Naive B cell (primary cell): ENCODE data around the gene MAP3K6. TPM values are rescaled to one million over a fixed set of nuclear protein-coding genes. Genes with fewer than 3 reads are reported as not detected.

Experiments
- ATAC-seq, 2 donors: fragments of 150-1000 bp; cut with Tn5 transposase; 2 replicates each; pipeline ENCODE4 v1.10.0; 2021; ENCODE audit warnings: low read depth in 2 of 2, mild to moderate bottlenecking in 2 of 2, moderate library complexity in 2 of 2
- DNase-seq: peaks from one replicate; pipeline ENCODE4 v3.0.0; 2022
- H3K27ac Mint-ChIP-seq, 6 donors: one replicate each; pipeline ENCODE4 v1.8.0; 2020 to 2022; ENCODE audit warnings: mild to moderate bottlenecking in 6 of 6, mixed read lengths in 6 of 6, moderate library complexity in 5 of 6, inconsistent platforms in 2 of 6
- H3K27me3 Mint-ChIP-seq, 3 donors: one replicate each; pipeline ENCODE4 v1.8.0; 2021 to 2022; ENCODE audit warnings: mixed read lengths in 3 of 3, mild to moderate bottlenecking in 1 of 3
- H3K36me3 Mint-ChIP-seq, 2 donors: one replicate each; pipeline ENCODE4 v1.8.0; 2020 to 2022; ENCODE audit warnings: mixed read lengths in 2 of 2, inconsistent platforms in 1 of 2, mild to moderate bottlenecking in 1 of 2
- H3K4me1 Mint-ChIP-seq, 3 donors: one replicate each; pipeline ENCODE4 v1.8.0; 2020 to 2022; ENCODE audit warnings: mixed read lengths in 3 of 3, inconsistent platforms in 1 of 3, mild to moderate bottlenecking in 1 of 3, moderate library complexity in 1 of 3
- H3K4me3 Mint-ChIP-seq, 8 donors: one replicate each; pipeline ENCODE4 v1.8.0; 2020 to 2022; ENCODE audit warnings: mild to moderate bottlenecking in 8 of 8, mixed read lengths in 8 of 8, moderate library complexity in 8 of 8, inconsistent platforms in 2 of 8
- H3K9me3 Mint-ChIP-seq, 7 donors: one replicate each; pipeline ENCODE4 v1.8.0; 2020 to 2022; ENCODE audit warnings: mixed read lengths in 7 of 7, mild to moderate bottlenecking in 5 of 7, inconsistent platforms in 2 of 7, moderate library complexity in 1 of 7
- polyA plus RNA-seq, 6 donors: library from polyadenylated mRNA; unstranded; fragments of 300-500 nt; fragmentation: Illumina TruSeq; gene quantifications; one replicate each; pipeline ENCODE4 v1.2.3, GENCODE V29; 2021; ENCODE audit warnings: low read depth in 6 of 6

MAP3K6 gene
- polyA plus RNA-seq, 6 donors from 2014 or later: 0.80 to 2.7 (median 2.0) TPM; not detected in 1

DNA sequence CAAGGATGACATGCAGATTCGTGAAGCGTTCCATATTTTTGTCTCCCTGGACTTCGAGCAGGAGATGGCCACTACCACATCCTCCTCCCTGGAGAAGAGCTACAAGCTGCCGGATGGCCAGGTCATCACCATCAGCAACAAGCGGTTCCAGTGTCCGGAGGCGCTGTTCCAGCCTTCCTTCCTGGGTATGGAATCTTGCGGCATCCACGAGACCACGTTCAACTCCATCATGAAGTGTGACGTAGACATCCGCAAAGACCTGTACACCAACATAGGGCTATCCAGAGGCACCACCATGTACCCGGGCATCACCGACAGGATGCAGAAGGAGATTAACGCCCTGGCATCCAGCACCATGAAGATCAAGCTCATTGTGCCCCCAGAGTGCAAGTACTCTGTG, 41.5 kb downstream of the MAP3K6 start:
- Mint-ChIP-seq H3K4me3 (peak overlapping the region in 2 of 8 donors; percentile 22 to 98), H3K27ac (peak overlapping the region in 2 of 6 donors; percentile 49 to 84), H3K4me1 (peaks cover 31 to 80% (median 62%) of the 10 kb centered on the region in 3 donors), H3K27me3 (peaks cover 0 to 7% (median 6%) of the 10 kb centered on the region in 3 donors), H3K36me3 (peaks cover 0 to 5% of the 10 kb centered on the region in 2 donors), H3K9me3 (no peaks in the 10 kb centered on the region)
- no peak for ATAC-seq
- no peak for DNase-seq

DNA sequence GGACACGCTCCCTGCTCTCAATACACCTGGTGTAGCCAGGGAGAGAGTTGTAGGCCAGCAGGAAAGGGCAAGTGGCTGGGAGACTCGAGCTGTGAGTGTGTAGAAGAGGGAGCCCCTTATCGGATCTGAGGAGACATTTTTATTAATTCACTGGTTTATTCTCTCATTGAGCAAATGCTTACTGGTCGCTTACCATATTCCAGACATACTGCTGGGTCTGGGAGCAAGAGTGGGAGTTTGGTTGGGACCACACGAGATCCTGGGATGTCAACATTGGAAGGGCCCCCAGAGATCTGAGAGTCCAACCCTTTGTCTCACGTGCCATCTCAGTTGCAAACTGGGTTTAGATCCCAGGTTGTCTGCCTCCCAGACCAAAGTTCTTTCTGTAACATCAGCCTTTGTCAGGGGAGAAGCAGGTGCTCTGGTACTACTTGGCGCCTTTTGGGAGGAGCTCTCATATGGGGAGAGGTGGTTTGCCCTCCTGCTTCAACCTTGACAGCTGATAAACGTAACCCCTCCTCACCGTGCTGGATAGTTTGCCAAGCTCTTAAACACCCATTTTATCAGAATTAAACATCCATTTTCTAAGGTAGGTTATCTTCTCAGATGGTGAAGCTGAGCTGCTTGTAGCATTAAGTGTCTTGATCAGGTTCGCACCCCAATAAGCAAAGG, 44.1 kb downstream of the MAP3K6 start:
- ATAC-seq (no peak), DNase-seq (no peak)
- Mint-ChIP-seq H3K4me3 (peak overlapping the region; percentile 93 to 98 (median 96)), H3K36me3 (no peaks in the 10 kb centered on the region), H3K4me1 (peaks cover 26 to 58% (median 44%) of the 10 kb centered on the region in 3 donors), H3K27ac (peak overlapping the region; percentile 94 to 98 (median 96)), H3K9me3 (no peaks in the 10 kb centered on the region), H3K27me3 (peaks cover 0 to 15% (median 11%) of the 10 kb centered on the region in 3 donors)

DNA sequence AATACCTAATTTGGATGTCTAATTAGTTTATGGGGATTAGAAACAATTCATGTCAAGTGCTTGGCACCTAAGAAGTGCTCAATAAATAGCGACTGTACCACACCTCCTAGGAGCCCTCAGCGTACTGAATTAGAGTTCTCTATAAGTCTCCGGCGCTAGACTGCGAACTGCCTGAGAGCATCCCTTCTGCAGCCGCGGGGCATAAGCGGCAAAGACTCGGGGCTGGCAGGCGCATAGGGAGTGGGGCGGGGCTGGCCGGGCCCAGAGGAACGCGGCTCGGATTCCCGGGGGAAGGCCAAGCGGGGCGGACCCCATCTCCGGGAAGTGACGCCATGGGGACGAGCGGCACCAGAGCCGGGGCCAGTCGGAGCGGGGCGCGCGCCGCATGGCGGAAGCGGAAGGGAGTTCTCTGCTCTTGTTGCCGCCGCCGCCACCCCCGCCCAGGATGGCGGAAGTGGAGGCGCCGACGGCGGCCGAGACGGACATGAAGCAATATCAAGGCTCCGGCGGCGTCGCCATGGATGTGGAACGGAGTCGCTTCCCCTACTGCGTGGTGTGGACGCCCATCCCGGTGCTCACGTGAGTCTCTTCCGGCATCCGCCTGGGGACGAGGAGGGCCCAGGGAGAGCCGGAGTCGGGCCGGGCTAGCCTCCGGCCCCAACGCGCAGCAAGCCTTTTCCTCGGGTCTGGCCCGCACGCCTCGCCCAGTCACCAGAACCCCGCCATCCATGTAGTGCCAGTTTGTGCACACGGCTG, 44.8 kb downstream of the MAP3K6 start, which contains the start of gene TMEM222:
Gene TMEM222, plus strand, starts transcription at position 351 of the 756 bp plus-strand sequence. Its CDS starts 35 bp downstream, at position 386.
- peak; percentile 98 for DNase-seq
- Mint-ChIP-seq H3K36me3 (no peaks in the 10 kb centered on the region), H3K27me3 (peaks cover 0 to 15% (median 11%) of the 10 kb centered on the region in 3 donors), H3K4me1 (peaks cover 26 to 53% (median 44%) of the 10 kb centered on the region in 3 donors), H3K27ac (peak within 1 kb of the TSS; percentile 94 to 98 (median 96)), H3K9me3 (no peaks in the 10 kb centered on the region), H3K4me3 (peak within 1 kb of the TSS; percentile 93 to 98 (median 96))
- peak; percentile 95 for ATAC-seq

DNA sequence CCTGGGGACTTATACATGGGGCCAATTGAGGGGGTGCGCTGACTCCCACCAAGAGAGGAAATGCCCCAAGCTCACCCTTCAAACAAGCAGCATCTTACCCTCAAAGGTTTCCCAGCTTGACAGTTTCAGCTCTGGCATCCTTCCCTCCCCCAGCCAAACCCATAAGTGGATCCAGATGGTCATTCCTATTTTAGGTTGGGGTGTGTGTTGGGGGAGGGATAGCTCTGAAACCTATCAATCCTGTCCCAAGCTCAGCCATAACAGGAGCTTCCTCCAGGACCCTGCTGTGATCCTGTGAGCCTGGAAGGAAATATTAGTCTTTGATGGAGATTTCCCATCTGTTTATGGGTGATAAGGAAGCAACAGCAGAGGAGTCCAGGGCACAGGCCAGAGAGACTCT, 48.2 kb downstream of the MAP3K6 start:
- H3K27ac Mint-ChIP-seq: no peak overlapping the region
- peaks cover 16 to 24% (median 20%) of the 10 kb centered on the region in 3 donors for H3K4me1 Mint-ChIP-seq
- H3K4me3 Mint-ChIP-seq: no peak overlapping the region
- H3K27me3 Mint-ChIP-seq: peaks cover 0 to 15% (median 11%) of the 10 kb centered on the region in 3 donors
- no peak for ATAC-seq
- H3K36me3 Mint-ChIP-seq: no peaks in the 10 kb centered on the region
- no peaks in the 10 kb centered on the region for H3K9me3 Mint-ChIP-seq
- DNase-seq: no peak

DNA sequence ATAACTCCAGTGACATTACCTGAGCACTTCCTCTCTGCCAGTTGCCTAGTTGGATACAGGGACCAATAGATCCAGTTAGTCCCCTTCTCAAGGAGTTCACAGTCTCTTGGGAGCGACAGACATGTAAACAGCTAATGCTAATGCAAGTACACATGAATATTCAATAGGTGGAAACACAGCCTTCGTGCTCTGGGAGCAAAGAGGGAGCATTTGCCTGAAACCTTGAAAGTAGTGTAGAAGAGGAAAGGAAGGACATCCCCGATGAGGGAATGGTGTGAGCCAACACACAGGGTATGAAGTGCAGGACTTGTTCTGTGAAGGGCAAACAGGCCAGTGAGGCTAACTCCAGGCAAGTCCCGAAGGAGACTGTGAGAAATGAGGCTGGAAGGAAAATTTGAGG, 48.6 kb downstream of the MAP3K6 start:
- Mint-ChIP-seq H3K4me1 (peaks cover 15 to 20% (median 16%) of the 10 kb centered on the region in 3 donors), H3K9me3 (no peaks in the 10 kb centered on the region), H3K27me3 (peaks cover 0 to 15% (median 11%) of the 10 kb centered on the region in 3 donors), H3K4me3 (peak overlapping the region in 2 of 8 donors; percentile 33 to 35), H3K36me3 (no peaks in the 10 kb centered on the region), H3K27ac (no peak overlapping the region)
- ATAC-seq (no peak), DNase-seq (no peak)

DNA sequence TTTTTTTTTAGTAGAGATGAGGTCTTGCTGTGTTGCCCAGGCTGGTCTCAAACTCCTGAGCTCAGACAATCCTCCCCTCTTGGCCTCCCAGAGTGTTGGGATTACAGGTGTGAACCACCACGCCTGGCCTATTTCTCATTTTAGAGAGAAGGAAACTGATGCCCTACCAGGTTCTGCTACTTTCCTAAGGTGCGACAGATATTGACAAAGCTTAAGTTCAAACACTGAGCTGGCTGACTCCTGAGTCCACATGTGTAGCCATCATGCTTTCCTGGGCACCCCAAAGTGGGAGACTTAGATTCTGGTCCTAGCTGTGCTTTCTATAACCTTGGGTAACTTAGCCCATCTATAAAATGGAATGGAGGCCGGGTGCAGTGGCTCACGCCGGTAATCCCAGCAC, 49.9 kb downstream of the MAP3K6 start:
- H3K27me3 Mint-ChIP-seq: peaks cover 0 to 15% (median 11%) of the 10 kb centered on the region in 3 donors
- peaks cover 7 to 10% (median 8%) of the 10 kb centered on the region in 3 donors for H3K4me1 Mint-ChIP-seq
- no peak for ATAC-seq
- H3K9me3 Mint-ChIP-seq: no peaks in the 10 kb centered on the region
- no peaks in the 10 kb centered on the region for H3K36me3 Mint-ChIP-seq
- no peak overlapping the region for H3K27ac Mint-ChIP-seq
- H3K4me3 Mint-ChIP-seq: no peak overlapping the region
- no peak for DNase-seq

DNA sequence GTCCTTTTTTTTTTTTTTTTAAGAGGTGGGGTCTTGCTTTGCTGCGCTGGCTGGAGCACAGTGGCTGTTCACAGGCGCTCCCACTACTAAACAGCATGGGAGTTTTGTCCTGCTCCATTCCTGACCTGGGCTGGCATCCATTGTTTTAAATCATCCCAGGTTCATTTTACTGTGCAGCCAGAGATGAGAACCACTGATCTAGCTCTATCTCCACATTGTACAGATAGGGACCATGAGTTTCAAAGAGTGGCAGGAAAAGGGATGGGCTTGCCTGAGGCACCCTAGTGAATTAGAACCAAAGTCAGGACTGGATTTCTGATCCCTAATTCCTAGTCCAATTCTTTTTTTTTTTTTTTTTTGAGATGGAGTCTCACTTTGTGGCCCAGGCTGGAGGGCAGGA, 52.0 kb downstream of the MAP3K6 start:
- H3K4me1 Mint-ChIP-seq: peaks cover 0 to 4% (median 0%) of the 10 kb centered on the region in 3 donors
- DNase-seq: no peak
- H3K27ac Mint-ChIP-seq: peak overlapping the region in 1 of 6 donors; percentile 49
- ATAC-seq: no peak
- H3K4me3 Mint-ChIP-seq: no peak overlapping the region
- H3K9me3 Mint-ChIP-seq: no peaks in the 10 kb centered on the region
- peaks cover 0 to 3% (median 2%) of the 10 kb centered on the region in 3 donors for H3K27me3 Mint-ChIP-seq
- no peaks in the 10 kb centered on the region for H3K36me3 Mint-ChIP-seq

DNA sequence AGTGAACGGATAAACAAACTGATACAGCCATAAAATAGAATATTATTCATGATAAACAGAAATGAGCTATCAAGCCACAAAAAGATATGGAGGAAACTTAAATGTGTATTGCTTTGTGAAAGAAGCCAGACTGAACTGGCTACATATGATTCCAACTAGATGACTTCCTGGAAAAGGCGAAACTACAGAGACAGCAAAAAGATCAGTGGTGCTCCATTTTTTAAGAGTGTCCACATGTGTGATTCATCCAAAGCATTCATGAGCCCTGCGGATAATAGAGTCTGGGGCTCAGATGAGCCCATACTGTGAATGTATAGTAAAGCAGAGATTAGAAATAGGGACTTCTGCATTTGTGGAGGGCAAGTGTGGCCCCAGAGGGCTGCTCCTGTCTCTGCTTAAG, 52.6 kb downstream of the MAP3K6 start:
- peak overlapping the region in 1 of 6 donors; percentile 49 for H3K27ac Mint-ChIP-seq
- H3K36me3 Mint-ChIP-seq: no peaks in the 10 kb centered on the region
- ATAC-seq: no peak
- H3K9me3 Mint-ChIP-seq: no peaks in the 10 kb centered on the region
- peaks cover 0 to 4% (median 0%) of the 10 kb centered on the region in 3 donors for H3K4me1 Mint-ChIP-seq
- no peak for DNase-seq
- no peak overlapping the region for H3K4me3 Mint-ChIP-seq
- no peaks in the 10 kb centered on the region for H3K27me3 Mint-ChIP-seq

DNA sequence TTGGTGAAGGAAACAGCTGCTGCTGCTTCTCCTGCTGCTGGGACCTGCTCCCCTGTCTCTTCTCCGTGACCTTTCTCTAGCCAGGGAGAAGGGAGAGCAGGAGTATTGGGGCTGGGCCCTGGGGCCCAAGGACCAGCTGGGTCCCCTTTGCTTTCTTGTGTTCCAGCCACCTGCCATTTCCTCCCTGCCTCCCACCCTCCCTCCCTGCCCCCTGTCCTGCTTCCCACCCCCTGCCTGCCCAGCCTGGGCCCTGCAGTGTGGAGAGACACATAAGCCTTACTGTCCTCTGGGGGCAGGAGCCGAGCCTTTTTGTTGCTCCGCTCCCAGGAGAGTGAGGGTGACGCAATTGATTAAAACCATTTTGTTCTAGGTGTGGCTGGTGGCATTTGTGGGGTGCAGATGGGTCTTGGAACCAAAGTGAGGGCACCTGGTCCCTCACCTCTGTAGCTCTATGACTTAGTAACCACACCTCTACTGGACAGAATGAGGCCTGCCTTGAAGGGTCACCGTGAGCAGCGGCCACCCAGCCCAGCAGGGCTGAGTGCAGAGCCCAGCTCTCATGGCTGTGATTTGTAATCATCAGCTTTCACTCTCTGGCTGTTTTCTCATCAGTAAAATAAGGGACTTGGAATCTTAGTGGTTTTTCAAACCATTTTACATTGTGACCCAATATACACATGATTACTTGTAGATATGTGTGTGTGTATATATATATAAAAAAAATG, 58.7 kb downstream of the MAP3K6 start:
- H3K27me3 Mint-ChIP-seq: no peaks in the 10 kb centered on the region
- DNase-seq: no peak
- no peaks in the 10 kb centered on the region for H3K36me3 Mint-ChIP-seq
- ATAC-seq: no peak
- no peak overlapping the region for H3K4me3 Mint-ChIP-seq
- H3K4me1 Mint-ChIP-seq: no peaks in the 10 kb centered on the region
- H3K27ac Mint-ChIP-seq: no peak overlapping the region
- no peaks in the 10 kb centered on the region for H3K9me3 Mint-ChIP-seq

DNA sequence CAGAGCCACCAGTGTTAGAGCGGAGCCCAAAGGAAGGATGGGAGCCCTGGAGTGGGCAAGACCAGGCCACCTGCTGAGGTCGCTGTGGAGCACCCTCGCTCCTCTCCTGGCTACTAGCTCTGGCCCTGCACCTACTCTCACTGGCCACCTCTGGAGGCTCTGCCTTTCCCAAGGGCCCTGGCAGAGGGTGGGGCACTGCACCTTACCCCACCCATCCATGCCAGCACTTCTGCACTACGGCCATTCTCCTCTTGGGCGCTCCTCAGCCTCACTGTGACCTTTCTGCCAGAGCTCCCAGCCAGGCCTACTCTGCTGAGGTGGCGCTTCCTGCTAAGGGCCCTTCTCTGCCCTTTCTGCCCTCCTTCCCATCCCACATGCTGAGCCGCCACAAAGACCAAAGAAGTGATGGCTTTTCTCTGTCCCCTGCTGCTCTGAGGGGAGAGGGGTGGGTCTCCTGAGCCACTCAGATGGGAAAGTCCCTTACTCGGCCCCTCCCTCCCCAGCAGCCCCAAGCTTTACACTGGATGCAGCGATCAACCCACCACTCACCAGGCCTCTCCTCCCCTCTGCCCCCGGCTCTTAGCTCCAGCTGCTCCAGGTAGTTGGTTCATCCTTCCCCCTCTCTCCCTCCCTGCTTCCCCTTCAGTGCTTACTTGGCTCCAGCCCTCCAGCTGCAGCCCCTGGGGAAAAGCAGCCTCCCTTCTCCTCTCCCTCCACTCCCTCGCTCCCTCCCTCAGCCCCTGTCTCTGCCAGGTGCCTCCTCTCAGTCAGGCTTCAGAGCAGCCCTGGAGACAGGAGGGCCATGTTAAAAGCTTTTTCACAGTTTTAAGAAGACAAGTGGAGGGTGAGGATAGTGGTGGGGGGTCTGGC, 59.6 kb downstream of the MAP3K6 start:
- Mint-ChIP-seq H3K27ac (peak overlapping the region in 2 of 6 donors; percentile 29 to 65), H3K27me3 (no peaks in the 10 kb centered on the region), H3K36me3 (no peaks in the 10 kb centered on the region), H3K9me3 (no peaks in the 10 kb centered on the region), H3K4me1 (peaks cover 0 to under 1% (median 0%) of the 10 kb centered on the region in 3 donors), H3K4me3 (no peak overlapping the region)
- DNase-seq (no peak), ATAC-seq (no peak)

DNA sequence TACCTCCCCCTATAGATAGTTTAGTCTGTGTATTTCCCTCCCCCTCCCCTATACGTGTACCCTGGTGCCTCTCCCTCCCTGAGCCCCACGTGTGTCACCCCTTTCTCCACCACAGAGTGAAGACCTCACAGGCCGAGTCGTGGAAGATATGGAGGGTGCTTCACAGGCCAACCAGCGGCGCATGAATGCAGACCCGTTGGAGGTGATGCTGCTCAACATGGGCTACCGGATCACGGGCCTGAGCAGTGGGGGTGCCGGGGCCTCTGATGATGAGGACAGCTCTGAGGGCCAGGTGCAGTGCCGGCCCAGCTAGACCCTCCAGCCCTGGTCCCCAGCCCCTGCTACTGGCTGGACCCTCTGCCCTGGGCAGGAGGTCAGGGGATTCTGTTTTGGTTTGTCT, 60.7 kb downstream of the MAP3K6 start:
- Mint-ChIP-seq H3K27ac (no peak overlapping the region), H3K4me1 (peaks cover under 1 to 5% (median 2%) of the 10 kb centered on the region in 3 donors), H3K9me3 (no peaks in the 10 kb centered on the region), H3K36me3 (no peaks in the 10 kb centered on the region), H3K27me3 (no peaks in the 10 kb centered on the region), H3K4me3 (no peak overlapping the region)
- DNase-seq: no peak
- ATAC-seq: no peak
